Ishikawa (cell line): ENCODE results near the gene CCDC186.

Experiments used
- RAD21 ChIP-seq: IDR thresholded peaks from 2 replicates; pipeline ENCODE4 v1.6.1; 2012; ENCODE audit warnings: low read depth
- ZBTB7A ChIP-seq: IDR thresholded peaks from 2 replicates; pipeline ENCODE4 v1.6.1; 2012; ENCODE audit warnings: low read depth

DNA sequence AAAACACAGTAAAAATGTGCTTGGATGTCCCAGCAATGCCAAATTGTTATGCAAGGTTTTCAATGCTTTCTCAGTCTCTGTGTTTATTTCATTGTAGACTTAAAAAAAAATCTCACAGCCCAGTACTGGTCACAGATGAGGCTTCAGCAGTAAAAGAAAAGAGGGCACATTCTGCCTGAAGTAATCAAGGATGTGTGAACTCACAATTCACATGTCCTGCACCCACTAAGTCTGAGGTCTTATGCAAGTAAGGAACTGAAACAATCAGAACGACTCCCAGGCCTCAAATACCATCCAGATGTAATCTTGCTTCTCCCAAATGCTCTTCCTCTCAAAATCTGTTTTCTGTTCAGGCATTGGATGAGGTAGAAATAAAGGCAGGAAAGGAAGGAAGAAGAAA is 96.7 kb downstream of the CCDC186 start:
- TF ChIP-seq RAD21: no peak
- TF ChIP-seq ZBTB7A: no peak
